ENCODE data around the gene TMEM63C.
A peak's percentile ranks its signal among the peaks of the same experiment; 100 is the strongest.
"Not testable (repeated sequence)": the region's sequence is repeated elsewhere in the genome, so short reads cannot be mapped to it uniquely, and the experiment has no call there.

Gene TMEM63C

DNA sequence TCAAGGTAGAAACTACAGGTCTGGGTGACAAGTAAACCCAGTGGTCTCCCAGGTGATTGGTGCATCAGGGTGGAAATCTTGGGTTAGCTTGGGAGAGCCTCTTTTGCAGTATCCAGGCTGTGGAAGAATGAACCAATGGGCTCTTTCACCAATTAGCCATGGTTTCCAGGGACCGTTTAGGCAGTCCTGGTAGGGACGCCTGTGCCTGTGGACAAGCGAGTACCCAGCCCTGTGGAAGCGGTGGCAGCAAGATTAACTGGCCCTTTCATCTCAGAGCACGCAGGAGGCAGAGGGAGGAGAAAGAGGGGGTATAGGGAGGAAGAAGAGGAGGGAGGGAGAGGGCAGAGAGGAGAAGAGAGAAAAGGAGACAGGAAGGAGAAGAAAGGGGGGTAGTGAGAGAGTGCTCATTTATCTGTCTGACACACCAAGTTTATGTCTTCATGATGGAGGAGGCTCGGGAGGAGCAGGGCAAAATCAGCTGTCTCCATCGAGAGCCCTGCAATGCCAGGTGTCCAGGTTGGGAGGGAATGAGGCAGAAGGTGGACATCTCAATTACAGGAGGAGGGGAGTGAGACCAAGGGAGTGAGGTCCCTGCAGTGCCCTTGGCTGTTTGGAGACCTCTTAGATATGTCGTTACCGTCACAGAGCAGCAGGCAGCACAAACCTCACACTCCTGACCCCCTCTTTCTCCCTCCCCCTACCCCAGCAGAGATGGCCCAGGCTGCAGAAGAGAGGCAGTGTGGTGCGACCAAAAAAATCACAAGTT is 35.4 kb upstream of the TMEM63C start:
- no peak for TF ChIP-seq GATA1 (IDR thresholded peaks at IDR 0.05; ENCODE audit: low read depth, low read length)
- TF ChIP-seq POLR2A (IDR thresholded peaks at IDR 0.05; ENCODE audit: low read length) = no peak
- DNase-seq = no peak

DNA sequence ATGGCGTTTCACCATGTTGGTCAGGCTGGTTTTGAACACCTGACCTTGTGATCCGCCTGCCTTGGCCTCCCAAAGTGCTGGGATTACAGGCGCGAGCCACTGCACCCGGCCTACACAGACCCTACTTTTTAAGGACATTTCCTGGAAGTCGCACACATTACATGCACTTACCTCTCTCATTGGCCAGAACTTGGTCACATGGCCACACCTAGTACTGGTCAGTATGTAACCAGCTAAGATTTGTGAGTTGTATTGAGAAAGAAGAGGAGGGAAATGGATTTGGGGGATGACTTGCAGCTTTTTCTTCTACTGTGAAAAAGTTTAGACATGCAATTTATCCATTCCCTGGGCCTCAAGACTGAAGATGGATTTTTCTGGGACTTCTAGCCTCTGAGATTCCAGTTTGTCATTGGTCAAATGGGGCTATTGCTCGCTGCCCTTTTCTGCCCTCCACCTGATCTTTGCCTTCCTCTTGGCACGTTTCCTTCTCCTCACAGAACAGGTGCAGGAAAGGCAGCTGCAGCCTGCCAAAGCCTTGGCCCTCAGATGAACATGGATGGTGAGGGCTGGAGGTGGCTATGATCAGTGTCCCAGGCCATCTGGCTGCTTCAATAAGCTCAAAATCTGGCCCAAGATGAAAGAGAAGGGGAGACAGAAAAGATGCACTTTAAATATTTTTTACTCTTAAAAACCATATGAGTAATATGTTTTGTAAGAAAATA is 32.9 kb upstream of the TMEM63C start:
- DNase-seq = no peak
- TF ChIP-seq POLR2A (IDR thresholded peaks at IDR 0.05; ENCODE audit: low read length) (no peak), GATA1 (IDR thresholded peaks at IDR 0.05; ENCODE audit: low read depth, low read length) (no peak)

DNA sequence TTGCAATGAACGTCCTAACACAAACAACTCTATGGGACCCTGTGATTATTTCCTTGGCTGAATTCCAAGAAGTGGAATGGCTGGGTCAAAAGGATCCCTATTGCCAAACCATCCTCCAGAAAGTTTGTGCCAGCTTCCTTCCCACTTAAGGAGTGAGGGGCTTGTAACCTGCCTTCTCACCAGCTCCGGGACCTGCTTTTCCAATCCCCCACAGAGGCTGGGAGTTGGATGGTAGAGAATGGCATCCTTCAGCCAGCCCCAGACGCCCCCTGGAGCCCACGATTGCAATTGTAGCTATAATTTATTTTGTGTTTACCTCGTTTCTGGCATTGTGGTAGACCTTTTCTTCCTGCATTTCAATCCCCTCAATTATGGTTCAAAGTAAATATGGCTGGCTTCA is 30.4 kb upstream of the TMEM63C start:
- DNase-seq = peak; percentile 7 to 40
- TF ChIP-seq POLR2A (IDR thresholded peaks at IDR 0.05; ENCODE audit: low read length) = no peak
- no peak for TF ChIP-seq GATA1 (IDR thresholded peaks at IDR 0.05; ENCODE audit: low read depth, low read length)

GRCh38 chr14:77151918-77152588 is 29.5 kb upstream of the TMEM63C start:
- TF ChIP-seq POLR2A (IDR thresholded peaks at IDR 0.05; ENCODE audit: low read length) (no peak), GATA1 (IDR thresholded peaks at IDR 0.05; ENCODE audit: low read depth, low read length) (no peak)
- peak; percentile 16 to 27 for DNase-seq

DNA sequence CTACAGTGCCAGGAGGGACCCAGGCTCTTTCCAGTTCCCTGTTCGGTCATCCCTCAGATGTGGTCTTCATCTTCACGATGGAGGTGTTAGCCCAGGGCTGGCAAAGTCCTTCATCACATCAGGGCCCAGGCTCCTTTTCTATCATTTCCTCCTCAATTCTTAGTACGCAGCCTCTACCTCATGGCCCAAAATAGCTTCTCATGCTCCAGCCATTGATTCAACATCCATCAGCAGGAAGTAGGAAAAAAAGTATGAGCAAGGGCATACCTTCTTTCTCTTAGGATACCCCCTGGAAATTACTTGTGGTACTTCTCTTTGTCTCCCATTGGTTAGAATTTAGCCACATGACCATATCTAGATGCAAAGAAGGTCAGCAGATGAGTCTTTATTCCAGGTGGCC is 27.8 kb upstream of the TMEM63C start:
- TF ChIP-seq GATA1 (IDR thresholded peaks at IDR 0.05; ENCODE audit: low read depth, low read length) (no peak), POLR2A (IDR thresholded peaks at IDR 0.05; ENCODE audit: low read length) (no peak)
- DNase-seq = no peak

DNA sequence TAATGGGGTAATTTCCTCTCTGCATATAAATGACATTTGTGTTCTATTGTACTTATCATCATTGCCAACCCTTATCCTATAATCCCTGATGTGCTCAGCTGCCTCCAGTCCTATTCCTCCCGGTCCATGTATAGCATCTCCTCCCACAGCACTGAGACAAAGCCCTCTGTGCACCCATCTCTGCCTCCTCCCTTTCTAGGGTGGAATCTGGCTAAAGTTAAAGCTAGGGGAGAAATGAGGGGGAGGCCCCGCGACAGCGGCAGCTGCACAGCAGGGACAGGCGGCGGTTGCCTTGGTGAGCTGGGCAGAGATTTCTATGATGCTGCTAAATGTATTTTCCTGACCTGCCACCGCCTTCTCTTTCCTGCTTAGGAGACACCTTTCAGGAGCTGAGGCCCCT is 27.2 kb upstream of the TMEM63C start:
- no peak for TF ChIP-seq GATA1 (IDR thresholded peaks at IDR 0.05; ENCODE audit: low read depth, low read length)
- DNase-seq = no peak

GRCh38 chr14:77155083-77155482 is 26.5 kb upstream of the TMEM63C start:
- DNase-seq = no peak
- TF ChIP-seq POLR2A (IDR thresholded peaks at IDR 0.05; ENCODE audit: low read length) = no peak
- TF ChIP-seq GATA1 (IDR thresholded peaks at IDR 0.05; ENCODE audit: low read depth, low read length) = no peak

GRCh38 chr14:77157740-77158139 is 23.9 kb upstream of the TMEM63C start:
- DNase-seq = no peak
- TF ChIP-seq POLR2A (IDR thresholded peaks at IDR 0.05; ENCODE audit: low read length) (no peak), GATA1 (IDR thresholded peaks at IDR 0.05; ENCODE audit: low read depth, low read length) (no peak)

DNA sequence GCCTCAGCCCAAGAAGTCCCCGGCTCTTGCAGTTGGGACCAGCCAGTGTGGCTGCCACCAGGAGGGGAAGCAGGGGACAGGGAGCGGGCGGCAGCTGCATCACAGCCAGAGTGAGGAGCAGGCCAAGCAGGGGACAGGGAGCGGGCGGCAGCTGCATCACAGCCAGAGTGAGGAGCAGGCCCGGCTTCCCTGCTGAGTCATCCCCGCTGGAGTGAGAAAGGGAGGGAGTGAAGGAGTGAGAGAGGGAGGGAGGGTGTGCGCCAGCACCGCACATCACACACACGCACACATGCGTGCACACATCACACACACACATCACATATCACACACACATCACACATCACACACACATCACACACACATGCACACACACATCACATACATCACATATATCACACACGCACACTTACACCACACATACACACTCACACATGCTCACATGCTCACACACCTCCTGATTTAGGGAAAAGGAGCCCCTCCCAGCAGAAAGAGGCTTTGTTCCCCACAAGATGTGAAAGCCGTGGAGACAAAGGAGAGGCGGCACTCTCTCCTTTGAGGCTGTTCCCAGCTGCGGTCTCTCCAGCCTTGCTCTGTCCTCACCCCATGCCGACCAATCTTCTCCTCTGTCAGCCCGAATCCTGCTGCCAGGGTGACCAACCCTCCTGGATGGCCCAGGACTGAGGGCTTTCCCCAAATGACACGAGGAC is 23.3 kb upstream of the TMEM63C start:
- TF ChIP-seq GATA1 (IDR thresholded peaks at IDR 0.05; ENCODE audit: low read depth, low read length) (no peak), POLR2A (IDR thresholded peaks at IDR 0.05; ENCODE audit: low read length) (no peak)
- peak in 1 of 2 experiments; percentile 25 for DNase-seq

DNA sequence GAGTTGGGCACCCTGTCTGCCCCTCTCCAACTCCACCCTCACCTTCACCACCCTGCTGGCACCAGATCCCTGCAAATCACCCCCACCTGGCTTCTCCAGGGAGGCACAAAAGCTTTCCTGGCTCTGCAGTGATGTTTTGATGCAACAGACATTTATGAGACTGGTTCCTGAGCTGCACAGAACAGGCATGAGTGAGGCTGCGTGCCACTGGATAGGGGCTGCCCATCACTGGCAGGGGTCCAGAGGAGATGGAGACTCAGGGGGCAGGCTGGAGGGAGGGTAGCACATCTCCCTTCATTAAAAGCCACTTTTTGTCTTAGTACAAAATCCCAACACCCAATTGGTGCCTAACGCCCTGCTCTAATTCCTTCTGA is 22.7 kb upstream of the TMEM63C start:
- no peak for TF ChIP-seq GATA1 (IDR thresholded peaks at IDR 0.05; ENCODE audit: low read depth, low read length)
- TF ChIP-seq POLR2A (IDR thresholded peaks at IDR 0.05; ENCODE audit: low read length) = no peak
- DNase-seq = no peak

DNA sequence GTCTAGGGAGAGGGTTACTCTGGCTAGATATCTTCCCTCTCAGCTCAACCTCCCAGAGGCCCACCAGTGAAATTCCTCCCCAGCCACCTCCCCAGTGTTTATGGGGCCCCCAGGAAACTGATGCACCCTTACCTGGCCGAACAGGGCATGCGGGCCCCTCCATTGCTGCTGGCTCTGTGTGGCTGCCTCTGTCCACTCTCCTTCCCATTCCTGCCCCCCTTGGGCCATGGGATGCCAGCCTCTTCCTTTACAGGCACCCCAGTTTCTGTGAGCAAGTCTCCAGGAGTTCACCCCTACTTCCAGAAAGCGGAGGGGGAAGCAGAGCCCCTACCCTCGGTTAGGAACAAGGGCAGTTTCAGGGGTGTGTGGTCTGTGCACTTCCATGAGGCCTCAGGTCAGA is 20.6 kb upstream of the TMEM63C start:
- TF ChIP-seq GATA1 (IDR thresholded peaks at IDR 0.05; ENCODE audit: low read depth, low read length) (no peak), POLR2A (IDR thresholded peaks at IDR 0.05; ENCODE audit: low read length) (no peak)
- no peak for DNase-seq

GRCh38 chr14:77170045-77170444 is 11.6 kb upstream of the TMEM63C start:
- DNase-seq = no peak
- TF ChIP-seq GATA1 (IDR thresholded peaks at IDR 0.05; ENCODE audit: low read depth, low read length) (no peak), POLR2A (IDR thresholded peaks at IDR 0.05; ENCODE audit: low read length) (no peak)

DNA sequence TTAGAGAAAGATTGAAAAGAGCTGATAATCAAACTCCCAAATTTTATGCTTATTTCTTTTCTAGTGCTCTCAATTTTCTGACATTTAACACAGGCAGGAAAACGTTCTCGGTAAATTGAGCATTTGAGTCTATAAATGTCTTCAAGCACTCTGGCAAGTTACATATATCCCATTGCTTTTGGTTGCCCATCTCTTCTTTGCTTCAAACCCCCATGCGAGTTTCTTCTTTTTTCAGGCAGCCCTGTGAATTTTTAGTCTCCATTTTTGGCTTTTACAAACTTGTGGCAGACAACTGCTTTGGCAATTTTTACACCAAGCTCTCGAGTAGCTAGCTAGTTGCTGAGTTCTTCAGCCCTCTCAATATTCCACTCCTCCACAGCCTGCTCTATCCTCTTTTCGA is 8.7 kb upstream of the TMEM63C start:
- no peak for TF ChIP-seq GATA1 (IDR thresholded peaks at IDR 0.05; ENCODE audit: low read depth, low read length)
- no peak for TF ChIP-seq POLR2A (IDR thresholded peaks at IDR 0.05; ENCODE audit: low read length)
- DNase-seq = no peak

DNA sequence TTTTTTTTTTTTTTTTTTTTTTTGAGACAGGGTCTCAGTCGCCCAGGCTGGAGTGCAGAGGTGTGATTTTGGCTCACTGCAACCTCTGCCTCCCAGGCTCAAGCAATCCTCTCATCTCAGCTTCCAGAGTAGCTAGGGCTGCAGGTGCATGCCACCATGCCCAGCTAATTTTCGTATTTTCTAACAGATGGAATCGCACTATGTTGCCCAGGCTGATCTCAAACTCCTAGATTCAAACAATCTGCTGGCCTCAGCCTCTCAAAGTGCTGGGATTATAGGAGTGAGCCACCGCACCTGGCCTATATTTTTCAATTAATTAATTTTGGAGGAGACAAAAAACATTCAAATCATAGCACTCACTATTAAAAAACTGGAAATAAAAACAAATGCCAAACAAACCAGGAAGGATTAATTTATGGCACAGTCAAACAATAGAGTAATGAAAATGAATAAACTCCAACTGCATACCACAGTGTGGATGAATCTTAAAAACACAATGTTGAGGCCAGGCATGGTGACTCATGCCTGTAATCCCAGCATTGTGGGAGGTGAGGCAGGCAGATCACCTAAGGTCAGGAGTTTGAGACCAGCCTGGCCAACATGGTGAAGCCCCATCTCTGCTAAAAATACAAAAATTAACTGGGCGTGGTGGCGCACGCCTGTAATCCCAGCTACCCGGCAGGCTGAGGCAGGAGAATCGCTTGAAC is 7.5 kb upstream of the TMEM63C start:
- not testable (repeated sequence) for DNase-seq
